Large intestine (tissue), 3 donors: ENCODE data around the gene ZNF80. TPM values are rescaled to one million over a fixed set of nuclear protein-coding genes. Genes with fewer than 3 reads are reported as not detected.
"Not testable (repeated sequence)": the region's sequence is repeated elsewhere in the genome, so short reads cannot be mapped to it uniquely, and the experiment has no call there.

ENCODE experiments used
- DNase-seq, 2 donors: peaks; one replicate each; pipeline versions ENCODE4 v3.0.0 to v3.0.0-alpha.2; 2013
- H3K27ac ChIP-seq: one replicate; pipeline ENCODE4 v1.5.1; 2013; ENCODE audit warnings: low read length
- H3K27me3 ChIP-seq: 2 replicates; pipeline ENCODE4 v1.6.1; 2013; ENCODE audit warnings: low read length; ENCODE audit not compliant: control insufficient read depth, insufficient read depth
- H3K36me3 ChIP-seq: 2 replicates; pipeline ENCODE4 v1.6.1; 2013; ENCODE audit warnings: low read length; ENCODE audit not compliant: control insufficient read depth, insufficient read depth
- H3K4me1 ChIP-seq: one replicate; pipeline ENCODE4 v1.6.1; 2013; ENCODE audit warnings: low read length; ENCODE audit not compliant: control insufficient read depth, insufficient read depth
- H3K4me3 ChIP-seq: one replicate; pipeline ENCODE4 v1.5.1; 2013; ENCODE audit warnings: low read length
- H3K9me3 ChIP-seq: one replicate; pipeline ENCODE4 v1.6.1; 2013; ENCODE audit warnings: mild to moderate bottlenecking, low read depth, low read length, moderate library complexity; ENCODE audit not compliant: control insufficient read depth
- WGBS: methylation state at CpG from one replicate; pipeline ENCODE4 v1.1.5; 2013; ENCODE audit warnings: low lambda C conversion rate; ENCODE audit not compliant: insufficient coverage; 5-methylcytosine and 5-hydroxymethylcytosine counted together
- polyA plus RNA-seq: library from polyadenylated mRNA; unstranded; fragments of 120-200 nt; gene quantifications from one replicate; pipeline ENCODE4 v1.2.1, GENCODE V29; 2013

The ZNF80 gene
- polyA plus RNA-seq, 1 donor: 0.03 TPM

- Histone ChIP-seq H3K4me1 (no peaks in the 10 kb centered on the region), H3K36me3 (no peaks in the 10 kb centered on the region), H3K27me3 (no peaks in the 10 kb centered on the region), H3K9me3 (no peaks in the 10 kb centered on the region), H3K4me3 (no peak overlapping the region), H3K27ac (no peak overlapping the region)
- no CpG with 5 or more reads among the region's 1 CpG for WGBS
- DNase-seq: no peak
These were observed 15.6 kb upstream of the ZNF80 start for GRCh38 chr3:114252954-114253353.

GRCh38 chr3:114242947-114243346 is 5.6 kb upstream of the ZNF80 start:
- no peaks in the 10 kb centered on the region for H3K4me1 ChIP-seq
- H3K27ac ChIP-seq: no peak overlapping the region
- H3K9me3 ChIP-seq: no peaks in the 10 kb centered on the region
- no peak for DNase-seq
- H3K27me3 ChIP-seq: no peaks in the 10 kb centered on the region
- H3K36me3 ChIP-seq: no peaks in the 10 kb centered on the region
- no peak overlapping the region for H3K4me3 ChIP-seq

DNA sequence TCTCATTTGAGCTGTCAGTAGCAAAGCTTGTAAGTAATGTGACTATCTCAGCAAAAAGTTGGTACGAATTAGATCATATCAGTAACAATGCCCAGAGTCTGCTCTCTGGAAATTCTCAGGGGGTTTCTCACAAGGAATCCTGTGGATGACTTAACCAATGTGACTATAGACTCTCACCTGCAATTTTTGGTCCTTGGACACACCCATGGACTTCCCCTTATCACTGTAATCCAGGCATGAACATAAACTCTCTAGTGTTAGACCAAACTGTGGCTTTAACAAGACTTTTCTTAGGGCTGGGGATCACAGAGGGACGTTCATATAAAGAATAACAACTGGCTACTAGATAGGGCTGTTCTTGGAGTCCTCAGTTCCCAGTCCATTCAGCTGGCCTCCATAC is 3.9 kb upstream of the ZNF80 start:
- WGBS: no CpG with 5 or more reads among the region's 2 CpGs
- DNase-seq: no peak
- Histone ChIP-seq H3K27me3 (no peaks in the 10 kb centered on the region), H3K4me1 (no peaks in the 10 kb centered on the region), H3K36me3 (no peaks in the 10 kb centered on the region), H3K4me3 (no peak overlapping the region), H3K27ac (no peak overlapping the region), H3K9me3 (no peaks in the 10 kb centered on the region)

DNA sequence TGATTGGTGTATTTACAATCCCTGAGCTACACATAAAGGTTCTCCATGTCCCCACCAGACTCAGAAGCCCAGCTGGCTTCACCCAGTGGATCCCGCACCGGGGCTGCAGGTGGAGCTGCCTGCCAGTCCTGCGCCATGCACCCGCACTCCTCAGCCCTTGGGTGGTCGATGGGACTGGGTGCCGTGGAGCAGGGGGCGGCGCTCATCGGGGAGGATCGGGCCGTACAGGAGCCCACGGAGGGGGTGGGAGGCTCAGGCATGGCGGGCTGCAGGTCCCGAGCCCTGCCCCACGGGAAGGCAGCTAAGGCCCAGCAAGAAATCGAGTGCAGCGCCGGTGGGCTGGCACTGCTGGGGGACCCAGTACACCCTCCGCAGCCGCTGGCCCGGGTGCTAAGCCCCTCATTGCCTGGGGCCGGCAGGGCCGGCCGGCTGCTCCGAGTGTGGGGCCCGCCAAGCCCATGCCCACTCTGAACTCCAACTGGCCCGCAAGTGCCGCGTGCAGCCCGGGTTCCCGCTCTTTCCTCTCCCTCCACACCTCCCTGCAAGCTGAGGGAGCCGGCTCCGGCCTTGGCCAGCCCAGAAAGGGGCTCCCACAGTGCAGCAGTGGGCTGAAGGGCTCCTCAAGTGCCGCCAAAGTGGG is 888 bp upstream of the ZNF80 start:
- not testable (repeated sequence) for H3K36me3 ChIP-seq, H3K27me3 ChIP-seq, H3K27ac ChIP-seq, H3K9me3 ChIP-seq, DNase-seq, H3K4me3 ChIP-seq, H3K4me1 ChIP-seq
- no CpG with 5 or more reads among the region's 34 CpGs for WGBS

DNA sequence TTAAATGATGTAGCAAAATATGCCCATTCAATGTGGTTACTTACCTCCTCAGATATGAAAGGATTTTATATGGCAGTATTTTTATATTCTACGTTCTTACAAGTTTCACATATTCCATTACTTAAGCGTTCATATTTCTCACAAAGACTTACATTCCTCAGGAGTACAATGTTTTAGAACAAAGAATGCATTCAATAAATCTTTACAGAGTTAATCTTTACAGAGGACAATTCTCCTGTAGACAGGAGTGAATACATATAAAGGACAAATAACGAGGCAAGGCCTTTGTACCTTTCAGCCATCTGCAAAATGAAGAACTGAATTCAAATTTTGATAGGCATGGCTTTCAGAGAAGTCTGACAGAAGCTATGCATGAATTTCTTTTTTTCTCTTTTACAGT is 1.9 kb downstream of the ZNF80 start:
- H3K4me1 ChIP-seq: no peaks in the 10 kb centered on the region
- H3K9me3 ChIP-seq: no peaks in the 10 kb centered on the region
- H3K4me3 ChIP-seq: no peak overlapping the region
- H3K36me3 ChIP-seq: no peaks in the 10 kb centered on the region
- no peaks in the 10 kb centered on the region for H3K27me3 ChIP-seq
- DNase-seq: no peak
- 79% methylated on average over 2 of the region's 3 CpGs for WGBS
- no peak overlapping the region for H3K27ac ChIP-seq

- no peaks in the 10 kb centered on the region for H3K36me3 ChIP-seq
- no peak overlapping the region for H3K27ac ChIP-seq
- DNase-seq: no peak
- WGBS: 100% methylated on average over 1 of the region's 3 CpGs
- H3K4me3 ChIP-seq: no peak overlapping the region
- H3K9me3 ChIP-seq: no peaks in the 10 kb centered on the region
- H3K27me3 ChIP-seq: no peaks in the 10 kb centered on the region
- H3K4me1 ChIP-seq: no peaks in the 10 kb centered on the region
These were observed 2.6 kb downstream of the ZNF80 start for GRCh38 chr3:114234745-114235144.

DNA sequence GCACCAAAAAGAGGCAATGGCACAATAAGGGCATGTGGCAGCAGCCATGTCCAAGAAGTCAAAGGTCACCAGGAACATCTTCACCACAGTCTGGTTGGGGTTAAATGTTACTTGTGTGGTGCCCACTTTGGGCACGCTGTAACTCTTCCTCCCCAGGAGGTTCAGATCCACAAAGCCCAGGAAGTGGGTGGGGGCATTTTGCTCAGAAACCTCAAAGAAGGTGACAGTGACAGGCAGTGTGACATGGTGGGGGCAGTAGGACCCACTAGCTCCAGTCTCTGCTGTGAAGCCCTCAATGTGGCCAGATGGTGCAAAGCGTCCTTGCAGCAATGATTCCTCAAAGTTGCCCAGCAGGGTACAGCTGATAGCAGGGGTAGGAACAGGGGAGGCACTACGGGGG is 5.8 kb downstream of the ZNF80 start:
- Histone ChIP-seq H3K36me3 (no peaks in the 10 kb centered on the region), H3K9me3 (no peaks in the 10 kb centered on the region), H3K4me3 (no peak overlapping the region), H3K27me3 (no peaks in the 10 kb centered on the region), H3K4me1 (no peaks in the 10 kb centered on the region), H3K27ac (no peak overlapping the region)
- WGBS: no CpG with 5 or more reads among the region's 3 CpGs
- DNase-seq: no peak

DNA sequence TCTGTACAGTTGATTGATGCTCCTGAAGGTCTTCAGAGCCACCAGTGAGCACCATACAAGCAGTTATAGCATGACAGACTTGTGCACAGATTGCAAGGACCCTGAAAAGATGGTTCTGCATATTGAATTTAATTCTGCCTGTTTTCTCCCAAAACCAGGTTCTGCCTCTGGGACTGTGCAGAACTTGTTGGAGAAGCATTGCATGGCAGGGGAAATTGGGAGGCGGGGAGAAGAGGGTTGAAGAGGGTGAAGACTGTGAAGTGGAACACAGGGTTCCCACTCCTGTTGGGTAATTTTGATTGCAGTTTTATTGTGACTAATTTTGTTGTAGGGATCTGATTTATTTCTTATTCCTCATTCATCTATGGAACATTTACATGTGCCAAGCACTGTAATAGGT is 10.3 kb downstream of the ZNF80 start:
- Histone ChIP-seq H3K4me1 (no peaks in the 10 kb centered on the region), H3K27me3 (no peaks in the 10 kb centered on the region), H3K4me3 (no peak overlapping the region), H3K9me3 (peaks cover 4% of the 10 kb centered on the region), H3K36me3 (no peaks in the 10 kb centered on the region), H3K27ac (no peak overlapping the region)
- WGBS: no CpG with 5 or more reads among the region's 1 CpG
- DNase-seq: no peak

GRCh38 chr3:114226313-114226712 is 11.1 kb downstream of the ZNF80 start:
- no peaks in the 10 kb centered on the region for H3K36me3 ChIP-seq
- H3K27ac ChIP-seq: no peak overlapping the region
- H3K4me3 ChIP-seq: no peak overlapping the region
- H3K27me3 ChIP-seq: no peaks in the 10 kb centered on the region
- no peak for DNase-seq
- 83% methylated on average over 1 of the region's 2 CpGs for WGBS
- H3K4me1 ChIP-seq: no peaks in the 10 kb centered on the region
- H3K9me3 ChIP-seq: peaks cover 4% of the 10 kb centered on the region

DNA sequence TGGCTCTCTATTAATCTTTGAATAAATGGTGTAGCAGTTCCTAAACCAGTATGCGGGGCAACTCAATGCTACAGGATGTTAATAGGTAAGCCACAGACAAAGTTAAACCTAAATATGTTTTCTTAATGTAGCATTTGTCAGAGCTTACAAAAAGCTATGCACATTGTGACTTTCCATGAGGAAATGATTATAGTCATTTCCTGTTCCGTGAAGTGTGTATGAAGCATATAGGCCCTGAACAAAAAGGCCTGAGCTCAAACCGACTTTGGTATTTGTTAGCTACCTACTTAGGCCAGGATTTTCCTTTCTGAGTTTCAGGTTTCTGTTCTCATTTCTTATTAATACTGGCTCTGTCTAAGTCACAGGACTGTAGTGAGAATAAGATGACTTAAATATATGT is 14.2 kb downstream of the ZNF80 start:
- H3K36me3 ChIP-seq: no peaks in the 10 kb centered on the region
- no CpG with 5 or more reads among the region's 3 CpGs for WGBS
- no peaks in the 10 kb centered on the region for H3K27me3 ChIP-seq
- no peak overlapping the region for H3K4me3 ChIP-seq
- no peaks in the 10 kb centered on the region for H3K4me1 ChIP-seq
- DNase-seq: no peak
- H3K9me3 ChIP-seq: peaks cover 4% of the 10 kb centered on the region
- no peak overlapping the region for H3K27ac ChIP-seq

GRCh38 chr3:114221881-114222264 is 15.5 kb downstream of the ZNF80 start:
- WGBS: no CpG with 5 or more reads among the region's 1 CpG

More at GRCh38 chr3:114221881-114222264, 15.5 kb downstream of the ZNF80 start:
- Histone ChIP-seq H3K27ac (no peak overlapping the region), H3K4me1 (no peaks in the 10 kb centered on the region), H3K4me3 (no peak overlapping the region), H3K27me3 (no peaks in the 10 kb centered on the region), H3K36me3 (no peaks in the 10 kb centered on the region), H3K9me3 (peaks cover 4% of the 10 kb centered on the region)
- no peak for DNase-seq
